DMS 273 (cell line): ENCODE data around the gene COL8A2.

Experiments
- DNase-seq: peaks from one replicate; lab custom pipeline; 2025; ENCODE audit not compliant: unreplicated experiment; lab: John Stamatoyannopoulos, UW

COL8A2 gene

DNA sequence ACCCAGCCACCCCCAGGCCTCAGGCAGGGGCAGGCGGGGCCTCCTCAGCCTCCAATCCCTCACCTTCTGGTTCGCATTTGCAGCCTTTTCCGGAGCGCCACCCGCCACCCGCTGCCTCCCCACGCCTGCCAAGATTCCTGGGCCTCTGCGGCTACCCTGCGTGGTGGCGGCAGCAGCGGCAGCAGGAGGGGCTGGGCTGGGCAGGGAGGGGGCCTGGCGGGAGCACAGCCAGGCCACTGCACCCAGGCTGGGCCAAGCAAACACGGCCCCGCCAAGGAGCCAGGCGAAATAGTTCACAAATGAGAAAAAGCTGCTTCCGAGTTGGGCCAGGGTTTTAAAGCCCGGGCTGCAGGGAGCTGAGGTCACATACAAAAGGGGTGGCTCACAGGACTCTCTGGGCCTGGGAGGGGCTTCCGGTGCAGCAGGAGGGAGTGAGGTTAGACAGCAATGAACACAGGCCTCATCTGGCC lies 9.8 kb downstream of the COL8A2 start:
- DNase-seq: peak; percentile 80

DNA sequence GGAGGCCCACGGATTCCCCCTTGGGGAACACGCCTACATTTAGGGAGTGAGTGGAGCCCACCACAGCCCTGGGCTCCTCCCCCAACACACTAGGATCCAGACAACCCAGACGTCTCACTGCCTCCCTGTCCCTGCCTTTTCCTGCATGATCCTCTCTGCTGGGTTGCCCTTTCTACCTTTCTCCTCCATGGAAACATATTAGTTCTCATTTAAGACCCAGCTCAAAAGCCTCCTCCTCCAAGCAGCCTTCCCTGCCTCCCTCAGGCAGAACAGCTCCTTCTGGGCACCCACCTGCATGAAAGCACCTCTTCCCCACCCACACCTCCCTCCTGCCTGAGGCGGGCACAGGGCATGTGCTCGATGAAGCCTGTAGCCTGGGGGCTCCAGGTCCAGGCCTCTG lies 10.7 kb downstream of the COL8A2 start:
- DNase-seq: no peak

DNA sequence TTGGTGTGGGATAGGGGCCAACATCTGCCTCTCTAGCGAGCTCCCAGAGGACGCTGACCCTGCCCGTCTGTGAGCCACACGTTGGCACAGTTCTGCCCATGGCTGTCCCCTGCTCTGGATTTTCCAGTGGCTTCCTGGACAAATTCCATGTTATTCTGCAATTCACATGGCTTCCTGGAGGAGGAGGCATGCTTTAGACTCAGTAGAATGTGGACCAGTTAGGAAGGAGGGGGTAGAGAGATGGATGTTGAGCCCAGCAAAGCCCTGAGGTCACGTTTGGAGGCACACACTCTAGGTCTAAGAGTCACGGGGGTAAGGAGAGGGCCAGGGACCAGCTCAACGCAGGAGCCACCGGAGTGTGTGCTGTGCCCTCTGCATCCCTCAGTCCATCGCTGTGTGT lies 12.2 kb downstream of the COL8A2 start:
- no peak for DNase-seq

DNA sequence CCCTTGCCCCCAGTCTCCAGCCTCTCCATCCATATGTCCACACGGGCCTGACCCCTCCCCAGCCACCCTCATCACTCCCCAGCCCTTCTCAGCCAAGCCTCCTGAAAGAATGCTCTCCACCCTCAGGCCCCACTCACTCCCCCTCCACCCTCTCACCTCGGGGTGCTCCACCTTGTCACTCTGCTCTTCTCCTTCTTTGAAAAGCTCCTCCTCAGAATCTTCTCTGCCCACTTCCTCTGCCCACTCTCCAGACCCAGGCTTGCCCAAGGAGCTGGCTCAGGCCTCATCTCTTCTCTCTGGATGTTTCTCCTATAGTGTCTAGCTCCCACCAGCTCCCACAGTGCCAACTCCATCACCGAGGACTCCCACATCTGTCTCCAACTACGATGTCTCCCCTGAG lies 13.9 kb downstream of the COL8A2 start:
- DNase-seq: no peak

DNA sequence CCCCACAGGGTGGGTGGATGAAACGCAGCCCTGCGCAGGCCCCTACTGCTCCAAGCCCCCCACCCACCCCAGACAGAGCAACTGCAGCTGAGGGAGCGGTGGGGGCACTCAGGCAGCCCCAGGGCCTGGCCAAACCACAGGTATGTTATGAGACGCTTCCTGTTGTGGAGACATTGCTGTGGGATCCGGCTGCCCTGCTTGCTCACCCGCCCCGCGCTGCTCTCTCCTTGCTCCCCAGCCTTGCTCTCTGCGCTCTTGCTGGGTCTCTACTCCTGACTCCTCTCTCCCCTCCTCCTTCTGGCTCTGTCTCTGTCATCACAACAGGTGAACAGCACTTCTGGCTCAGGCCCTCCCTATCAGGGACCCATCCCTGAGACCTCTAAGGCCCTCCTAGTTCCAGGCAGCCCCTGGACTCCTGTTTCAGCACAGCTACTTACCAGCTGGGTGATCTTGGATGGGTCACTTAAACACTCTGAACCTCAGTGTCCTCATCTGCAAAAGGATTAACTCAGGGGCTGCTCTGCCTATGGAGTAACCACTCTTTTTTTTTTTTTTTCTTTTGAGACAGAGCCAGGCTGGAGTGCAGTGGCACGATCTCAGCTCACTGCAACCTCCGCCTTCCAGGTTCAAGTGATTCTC lies 15.9 kb downstream of the COL8A2 start:
- DNase-seq: no peak

DNA sequence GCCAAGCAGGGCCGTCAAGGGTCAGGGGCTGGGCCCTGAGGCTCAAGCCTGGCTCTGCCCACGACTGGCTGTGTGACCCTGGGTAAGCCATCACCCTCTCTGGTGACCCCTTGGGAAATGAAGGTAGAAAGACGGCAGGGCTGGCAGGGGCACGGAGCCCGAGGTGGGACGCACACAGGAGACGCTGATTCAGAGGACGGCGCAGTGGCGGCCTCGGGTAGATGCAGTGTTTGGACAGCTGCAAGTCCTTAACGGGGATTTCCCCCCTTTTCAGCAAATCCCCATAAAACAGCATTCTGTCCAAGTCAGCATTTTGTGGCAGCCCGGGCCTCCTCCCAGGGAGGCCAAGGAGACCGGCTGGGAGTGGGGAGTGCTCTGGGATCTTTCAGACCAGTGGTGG lies 16.7 kb downstream of the COL8A2 start:
- DNase-seq: no peak

DNA sequence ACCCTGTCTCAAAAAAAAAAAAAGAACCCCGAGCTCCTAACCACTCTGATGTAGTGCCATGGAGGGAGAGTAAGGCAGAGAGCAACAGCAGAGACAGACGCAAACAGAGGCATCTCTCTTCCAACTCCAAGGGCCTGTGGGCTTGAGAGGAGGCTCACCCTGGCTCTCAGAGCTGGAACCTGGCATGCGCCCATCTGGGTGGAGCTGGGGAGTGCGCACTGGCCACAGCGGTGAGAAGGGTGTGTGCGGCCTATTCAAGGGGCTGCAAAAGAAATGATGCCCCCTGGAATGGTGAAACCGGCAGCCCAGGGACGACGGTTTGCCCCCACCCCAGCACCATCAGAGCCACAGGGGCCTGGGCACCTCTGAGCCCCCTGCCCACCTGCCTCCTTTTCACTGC lies 17.6 kb downstream of the COL8A2 start:
- DNase-seq: no peak

DNA sequence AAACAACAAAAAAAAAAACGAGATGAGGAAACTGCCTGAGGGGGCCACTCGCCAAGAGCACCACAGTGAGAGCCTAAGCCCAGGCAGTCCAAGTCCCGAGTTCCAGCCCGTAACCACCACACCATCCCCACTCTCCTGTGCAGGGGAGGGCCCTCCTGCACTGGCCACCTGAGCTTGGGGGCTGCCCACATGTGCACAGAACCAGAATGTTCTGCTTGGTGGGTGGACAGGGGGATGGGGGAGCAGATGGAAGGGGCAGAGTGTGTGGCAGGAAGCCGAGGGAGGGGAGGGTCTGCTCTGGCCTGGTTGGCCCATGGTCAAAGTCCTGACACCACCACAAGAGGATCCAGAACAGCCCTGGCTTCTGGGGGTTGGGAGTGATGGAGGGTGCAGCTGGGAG lies 18.8 kb downstream of the COL8A2 start:
- DNase-seq: no peak

DNA sequence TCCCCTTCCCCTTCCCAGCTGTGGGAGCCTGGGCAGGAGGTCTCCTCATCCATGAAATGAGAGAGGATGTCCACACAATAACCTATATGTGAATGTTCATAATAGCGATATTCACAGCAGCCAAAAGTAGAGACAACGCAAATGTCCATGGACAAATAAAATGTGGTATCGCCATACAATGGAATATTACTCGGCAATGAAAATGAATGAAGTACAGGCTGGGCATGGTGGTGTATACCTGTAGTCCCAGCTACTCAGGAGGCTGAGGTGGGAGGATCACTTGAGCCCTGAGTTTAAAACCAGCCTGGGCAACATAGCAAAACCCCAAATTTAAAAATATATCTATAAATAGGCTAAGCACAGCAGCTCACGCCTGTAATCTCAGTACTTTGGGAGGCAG lies 23.5 kb downstream of the COL8A2 start:
- no peak for DNase-seq

DNA sequence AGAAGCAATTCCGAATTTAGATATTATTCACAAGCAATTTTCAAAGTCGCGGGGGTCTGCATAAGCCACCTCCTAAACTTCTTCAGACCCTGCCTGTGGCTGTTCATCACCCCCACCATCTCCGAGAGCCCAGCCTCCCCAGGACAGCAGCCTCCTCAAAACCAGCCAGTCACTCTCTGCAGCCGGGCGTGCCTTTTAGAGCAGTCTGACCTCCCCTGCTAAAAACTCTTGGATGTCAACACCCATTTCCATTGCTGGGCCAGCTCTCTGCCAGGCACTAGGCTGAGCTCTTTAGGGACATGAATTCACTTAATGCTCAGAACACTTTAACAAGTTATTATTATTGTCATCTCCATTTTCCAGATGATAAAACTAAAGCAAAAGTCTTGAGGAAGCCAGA lies 24.6 kb downstream of the COL8A2 start:
- no peak for DNase-seq

DNA sequence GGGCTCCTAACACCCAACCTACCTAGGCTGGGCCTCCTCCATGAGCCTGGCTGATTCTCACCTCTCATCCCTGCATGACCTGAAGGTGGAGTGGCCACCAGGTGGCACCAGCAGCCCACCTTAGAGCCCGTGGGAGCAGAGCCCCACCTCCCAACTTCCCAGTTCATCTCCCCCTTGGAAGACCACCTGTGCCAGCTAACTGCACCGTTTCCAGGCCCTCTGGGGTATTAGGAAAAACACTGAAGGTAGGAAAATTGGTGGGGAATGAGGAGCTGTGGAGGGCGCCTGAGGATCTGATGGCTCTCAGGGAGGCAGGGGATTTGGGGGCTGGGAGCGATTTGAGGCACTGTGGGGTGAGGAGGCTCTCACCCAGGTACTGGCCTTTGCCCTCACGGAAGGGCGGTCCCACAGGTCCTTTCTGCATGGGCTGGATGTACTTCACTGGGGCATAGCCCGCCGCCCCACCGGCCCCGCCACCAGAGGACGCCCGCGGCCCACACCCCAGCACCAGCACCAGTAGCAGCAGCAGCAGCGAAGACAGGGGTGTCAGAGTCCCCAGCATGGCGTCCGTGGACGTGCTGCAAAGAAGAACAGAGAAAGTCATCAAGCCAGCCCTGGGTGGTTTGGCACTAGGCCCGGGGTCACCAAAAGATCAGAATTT lies 25.2 kb downstream of the COL8A2 start:
- peak; percentile 93 for DNase-seq

DNA sequence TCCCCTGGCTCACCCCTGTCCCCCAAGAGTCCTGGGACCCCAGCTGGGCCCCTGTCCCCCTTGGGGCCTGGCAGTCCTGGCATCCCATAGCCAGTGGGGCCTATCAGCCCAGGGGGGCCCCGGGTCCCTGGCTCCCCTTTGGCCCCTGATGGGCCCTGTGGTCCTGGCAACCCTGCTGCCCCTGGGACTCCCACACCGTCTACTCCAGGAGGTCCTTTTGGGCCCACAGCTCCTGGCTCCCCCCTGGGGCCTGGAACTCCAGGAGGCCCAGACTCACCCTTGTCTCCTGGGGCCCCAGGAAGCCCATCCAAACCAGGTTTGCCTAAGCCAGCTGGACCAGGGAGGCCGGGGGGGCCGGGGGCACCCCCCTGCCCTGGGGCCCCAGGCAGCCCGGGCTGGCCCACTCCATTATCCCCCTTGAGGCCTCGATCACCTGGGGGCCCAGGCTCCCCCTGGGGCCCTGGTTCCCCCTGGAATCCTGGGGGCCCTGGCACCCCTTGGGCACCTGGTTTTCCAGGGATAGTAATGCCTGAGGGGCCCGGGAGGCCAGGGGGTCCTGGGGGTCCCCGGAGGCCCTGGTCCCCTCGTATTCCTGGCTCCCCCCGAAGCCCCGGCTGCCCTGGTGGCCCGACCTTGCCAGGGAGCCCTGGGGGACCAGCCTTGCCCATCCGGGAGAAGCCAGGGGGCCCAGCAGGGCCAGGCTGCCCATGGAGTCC lies 26.2 kb downstream of the COL8A2 start:
- no peak for DNase-seq

DNA sequence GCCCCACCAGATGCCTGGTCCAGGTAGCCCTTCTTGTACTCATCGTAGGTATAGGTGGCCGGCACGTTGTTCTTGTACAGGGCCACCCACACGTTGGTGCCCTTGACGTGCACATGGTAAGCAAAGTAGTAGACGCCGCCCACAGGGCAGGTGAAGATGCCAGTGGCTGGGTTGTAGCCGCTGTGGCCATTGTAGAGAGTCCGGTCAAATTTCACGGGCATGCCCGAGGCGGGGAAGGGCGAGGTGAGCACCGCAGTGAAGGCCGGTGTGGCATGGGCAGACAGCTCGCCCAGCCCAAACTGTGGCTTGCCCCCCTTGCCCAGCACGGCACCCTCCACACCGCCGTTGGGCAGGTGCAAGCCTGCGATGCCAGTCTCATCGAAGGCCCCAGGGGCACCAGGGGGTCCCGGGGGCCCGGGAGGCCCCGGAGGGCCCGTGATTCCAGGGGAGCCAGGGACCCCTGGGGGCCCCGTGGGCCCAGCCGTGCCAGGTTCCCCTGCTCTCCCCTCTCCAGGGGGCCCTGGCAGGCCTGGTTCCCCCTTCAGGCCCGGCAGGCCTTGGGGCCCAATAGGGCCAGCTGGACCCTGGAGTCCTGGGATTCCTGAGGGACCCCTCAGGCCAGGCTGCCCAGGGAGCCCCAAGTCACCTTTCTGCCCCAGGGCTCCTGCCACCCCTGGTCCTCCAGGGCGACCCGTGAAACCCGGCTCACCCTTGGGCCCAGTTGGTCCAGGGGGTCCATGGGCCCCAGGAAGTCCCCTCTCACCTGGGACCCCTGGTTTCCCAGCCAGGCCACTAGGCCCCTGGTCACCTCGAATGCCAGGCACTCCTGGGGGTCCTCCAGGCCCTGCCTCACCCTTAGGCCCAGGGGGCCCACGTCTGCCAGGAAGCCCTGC lies 27.1 kb downstream of the COL8A2 start:
- DNase-seq: no peak

DNA sequence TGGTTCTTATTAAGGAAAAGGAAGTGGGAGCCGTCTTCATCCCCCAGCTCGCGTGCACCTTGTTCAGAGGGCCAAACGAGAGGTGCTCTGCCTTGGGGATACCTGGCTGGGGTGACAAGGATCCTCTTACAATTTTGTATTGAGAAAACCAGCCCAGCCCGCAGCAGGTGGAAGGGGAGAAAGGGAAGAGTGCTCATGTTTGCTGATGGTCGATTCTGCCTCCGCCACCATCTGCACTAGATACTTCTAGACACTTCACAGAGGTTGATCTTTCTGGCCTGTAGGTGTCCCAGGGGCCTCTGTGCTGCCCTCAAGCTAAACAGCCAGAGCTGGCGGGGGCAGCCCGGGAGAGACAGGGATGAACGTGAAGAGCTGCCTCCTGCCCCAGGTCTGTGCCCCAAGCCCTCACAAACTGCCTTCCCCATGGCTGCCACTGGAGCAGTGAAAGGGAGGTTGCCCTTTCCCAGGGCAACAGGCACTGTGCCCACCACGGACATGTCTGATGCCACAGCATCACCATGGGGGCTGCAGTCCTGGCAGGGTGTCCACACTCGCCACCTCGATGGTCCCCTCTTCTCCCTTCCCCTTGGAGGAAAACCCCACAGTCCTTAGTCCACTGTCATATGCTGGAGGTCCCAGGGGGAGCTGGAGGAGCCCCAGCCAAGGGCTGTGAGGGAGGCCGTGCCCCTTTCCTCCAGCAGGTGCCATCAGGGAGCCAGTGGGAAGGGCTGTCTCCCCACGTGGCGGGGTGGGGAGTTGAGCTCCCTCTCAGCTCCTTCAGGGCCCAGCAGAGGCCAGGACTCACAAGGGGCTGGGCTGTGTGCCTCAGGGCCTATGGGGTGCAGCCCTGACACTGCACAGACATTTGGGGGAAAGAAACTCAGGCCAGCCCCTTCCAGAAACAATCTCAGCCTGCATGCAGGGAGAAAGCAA lies 28.3 kb downstream of the COL8A2 start:
- DNase-seq: peak; percentile 89

DNA sequence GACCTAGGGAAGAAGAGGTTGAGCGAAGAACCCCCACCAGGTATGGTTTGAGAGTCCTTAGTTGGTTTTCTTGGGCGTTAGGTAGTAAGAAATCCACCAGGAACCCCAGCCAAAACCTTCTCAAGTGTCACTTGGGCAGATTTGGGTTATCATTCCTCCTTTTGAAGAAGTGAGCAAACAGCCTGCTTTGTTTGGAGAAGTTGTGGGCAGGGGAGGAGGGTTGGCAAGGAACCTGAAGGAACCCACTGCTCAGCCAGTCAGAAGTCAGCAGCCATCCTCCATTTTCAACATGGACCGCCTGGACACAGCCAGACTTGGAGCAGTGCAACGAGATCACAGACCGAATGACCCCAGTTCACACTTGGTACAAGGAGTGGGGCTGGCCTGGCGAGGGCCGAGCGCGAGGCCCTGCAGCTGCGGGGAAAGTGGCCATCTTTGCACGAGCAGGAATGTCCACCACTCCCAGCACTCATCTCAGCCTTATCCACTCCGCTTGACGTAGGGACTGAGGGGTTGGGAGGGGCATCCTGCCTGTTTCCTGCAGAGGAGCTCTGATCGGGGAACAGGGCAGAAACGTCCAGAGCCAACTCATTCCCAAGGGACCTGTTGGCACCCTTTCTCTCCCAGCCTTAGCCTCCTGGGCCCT lies 29.1 kb downstream of the COL8A2 start:
- DNase-seq: no peak

DNA sequence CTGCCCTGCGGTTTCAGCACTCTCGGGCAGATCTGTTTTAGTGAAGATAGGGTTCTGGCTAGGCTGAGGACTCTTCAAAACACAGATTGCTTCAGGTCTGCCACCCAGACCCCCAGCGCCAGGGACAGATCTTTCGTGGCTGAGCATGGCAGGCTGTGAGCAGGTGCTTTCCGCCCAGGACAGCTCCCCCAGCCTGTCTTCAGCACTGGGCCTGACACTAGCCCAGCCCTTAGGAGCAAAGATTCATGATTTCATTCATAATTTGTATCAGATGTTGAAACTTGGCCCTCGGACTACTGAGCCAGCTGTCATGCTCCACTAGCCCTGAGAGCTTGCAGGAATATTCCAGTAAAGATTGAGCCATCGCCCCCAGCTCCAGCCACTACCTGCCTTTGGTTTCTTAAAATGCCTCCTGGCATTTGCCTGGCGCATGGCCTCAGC lies 30.4 kb downstream of the COL8A2 start:
- DNase-seq: peak; percentile 29

DNA sequence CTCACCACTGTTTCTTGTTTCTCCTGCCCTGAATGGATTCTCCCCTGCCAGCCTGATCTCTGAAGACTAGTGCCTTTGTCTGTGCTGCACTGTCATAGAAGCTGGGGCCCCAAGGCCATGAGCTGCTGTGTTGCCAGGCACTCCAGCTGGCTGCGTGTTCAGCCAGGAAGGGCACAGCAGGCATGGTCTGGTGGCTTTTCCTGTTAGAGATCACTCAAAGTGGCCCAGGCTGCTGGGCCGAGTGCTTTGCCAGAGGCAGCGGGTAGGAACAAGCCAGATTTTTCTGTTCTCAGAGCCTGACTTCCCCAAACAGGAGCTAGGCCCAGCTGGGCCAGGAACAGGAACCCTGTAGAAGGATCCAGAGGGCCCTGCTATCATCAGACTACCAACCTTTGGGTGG lies 31.1 kb downstream of the COL8A2 start:
- peak; percentile 34 for DNase-seq

DNA sequence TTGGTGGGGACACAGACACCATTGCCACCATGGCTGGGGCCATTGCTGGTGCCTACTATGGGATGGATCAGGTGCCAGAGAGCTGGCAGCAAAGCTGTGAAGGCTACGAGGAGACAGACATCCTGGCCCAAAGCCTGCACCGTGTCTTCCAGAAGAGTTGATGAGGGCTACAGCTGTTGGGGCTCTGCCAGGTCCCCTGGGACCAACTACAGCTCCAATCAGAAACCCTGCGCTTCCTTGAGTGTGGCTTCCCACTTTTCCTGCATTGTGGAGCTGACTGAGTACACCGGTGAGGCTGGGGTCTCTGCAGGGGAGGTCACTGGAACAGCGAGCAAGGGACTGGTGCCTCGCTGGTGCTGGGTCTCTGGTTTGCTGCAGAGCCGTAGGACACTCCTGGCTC lies 31.8 kb downstream of the COL8A2 start:
- DNase-seq: peak; percentile 26

DNA sequence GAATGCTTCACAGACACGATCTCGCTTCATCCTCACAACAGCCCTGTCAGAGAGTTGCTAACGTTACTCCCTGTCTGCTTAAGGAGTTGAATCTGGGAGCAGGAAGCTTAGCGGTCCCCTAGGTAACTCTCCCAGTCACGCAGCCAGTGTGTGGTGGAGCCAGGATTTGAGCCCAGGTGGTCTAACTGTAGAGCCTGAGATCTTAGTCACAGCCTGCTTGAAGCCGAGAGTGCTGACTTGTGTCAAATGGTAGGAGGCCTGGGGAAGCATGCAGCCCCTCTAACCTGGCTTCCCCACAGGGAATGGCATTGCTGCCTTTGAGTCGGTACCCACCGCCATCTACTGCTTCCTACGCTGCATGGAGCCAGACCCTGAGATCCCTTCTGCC lies 32.2 kb downstream of the COL8A2 start:
- no peak for DNase-seq
